NCI-H2107 treated with DMSO at 0.1 percent for 48 hours (cell line): Measurements from ENCODE around the gene SLC25A26.

Source experiments
- DNase-seq: peaks from one replicate; lab custom pipeline; 2025; ENCODE audit not compliant: unreplicated experiment; lab: John Stamatoyannopoulos, UW

The SLC25A26 gene

GRCh38 chr3:66317750-66318376, 97.1 kb downstream of the SLC25A26 start:
- no peak for DNase-seq

- no peak for DNase-seq
Measured at GRCh38 chr3:66320390-66320789, 99.6 kb downstream of the SLC25A26 start.

- DNase-seq = no peak
Measured at GRCh38 chr3:66322436-66322835, 101.6 kb downstream of the SLC25A26 start.

GRCh38 chr3:66326340-66326739, 105.5 kb downstream of the SLC25A26 start:
- no peak for DNase-seq

GRCh38 chr3:66335671-66336070, 114.9 kb downstream of the SLC25A26 start:
- DNase-seq = no peak

- DNase-seq = no peak
Measured at GRCh38 chr3:66336333-66336766, 115.5 kb downstream of the SLC25A26 start.

- DNase-seq = no peak
Measured at GRCh38 chr3:66338927-66339326, 118.1 kb downstream of the SLC25A26 start.

GRCh38 chr3:66342717-66343356, 122.0 kb downstream of the SLC25A26 start:
- no peak for DNase-seq

GRCh38 chr3:66344391-66344811, 123.6 kb downstream of the SLC25A26 start:
- DNase-seq = no peak

GRCh38 chr3:66344848-66345578, 124.2 kb downstream of the SLC25A26 start:
- no peak for DNase-seq

- no peak for DNase-seq
Measured at GRCh38 chr3:66348704-66349103, 127.9 kb downstream of the SLC25A26 start.

GRCh38 chr3:66350601-66351000, 129.8 kb downstream of the SLC25A26 start:
- no peak for DNase-seq

GRCh38 chr3:66353039-66353438, 132.2 kb downstream of the SLC25A26 start:
- DNase-seq = no peak

GRCh38 chr3:66353530-66353929, 132.7 kb downstream of the SLC25A26 start:
- no peak for DNase-seq

- DNase-seq = no peak
Measured at GRCh38 chr3:66354001-66354400, 133.2 kb downstream of the SLC25A26 start.

GRCh38 chr3:66355394-66355793, 134.6 kb downstream of the SLC25A26 start:
- DNase-seq = no peak

GRCh38 chr3:66355997-66356396, 135.2 kb downstream of the SLC25A26 start:
- no peak for DNase-seq

GRCh38 chr3:66361356-66361755, 140.6 kb downstream of the SLC25A26 start:
- no peak for DNase-seq

- no peak for DNase-seq
Measured at GRCh38 chr3:66362541-66362941, 141.7 kb downstream of the SLC25A26 start.

GRCh38 chr3:66363148-66363547, 142.3 kb downstream of the SLC25A26 start:
- DNase-seq = no peak

GRCh38 chr3:66365080-66365479, 144.3 kb downstream of the SLC25A26 start:
- no peak for DNase-seq

GRCh38 chr3:66366747-66367146, 145.9 kb downstream of the SLC25A26 start:
- DNase-seq = no peak
